IMR-90 (cell line): ENCODE results near the gene VAV3. TPM values are rescaled to one million over a fixed set of nuclear protein-coding genes. Genes with fewer than 3 reads are reported as not detected.

ENCODE experiments used
- ATAC-seq: fragments of 200-7000 bp; cut with Tn5 transposase; 2 replicates; pipeline ENCODE4 v1.9.1; 2020; ENCODE audit warnings: low read depth, mild to moderate bottlenecking, moderate library complexity
- BruUV-seq: library from RNA; stranded (reverse); fragments of 400-500 nt; replicated peaks from 2 replicates; lab custom pipeline; 2021; lab: Mats Ljungman, UMichigan
- CTCF ChIA-PET: fragments of 300-600 bp; formaldehyde crosslinking; extraction: SDS; loops from one replicate; lab custom pipeline; 2021; ENCODE audit warnings: antibody characterized with exemption; lab: Yijun Ruan, JAX
- POLR2A ChIA-PET: fragments of 300-600 bp; sonication (Branson Sonifier 250); formaldehyde crosslinking; loops from one replicate; lab custom pipeline; 2022; ENCODE audit warnings: antibody characterized with exemption; ENCODE audit not compliant: unreplicated experiment; lab: Charles Lee
- DNase-seq: peaks from one replicate; pipeline ENCODE4 v3.0.0; 2013
- H2AFZ ChIP-seq: replicated peaks from 2 replicates; pipeline ENCODE3; 2013; ENCODE audit warnings: low read length, mild to moderate bottlenecking; ENCODE audit not compliant: poor library complexity
- H2AK5ac ChIP-seq: 2 replicates; pipeline ENCODE4 v1.6.1; 2013; ENCODE audit warnings: low read depth, low read length, inconsistent platforms
- H2AK9ac ChIP-seq: replicated peaks from 2 replicates; pipeline ENCODE3; 2013; ENCODE audit warnings: mild to moderate bottlenecking, low read depth, low read length, moderate library complexity; ENCODE audit not compliant: poor library complexity
- H2BK120ac ChIP-seq: 2 replicates; pipeline ENCODE4 v1.6.1; 2013; ENCODE audit warnings: low read depth, low read length, inconsistent platforms
- H2BK15ac ChIP-seq: 3 replicates; pipeline ENCODE4 v1.6.1; 2013; ENCODE audit warnings: low read depth, low read length, inconsistent platforms
- H2BK20ac ChIP-seq: 2 replicates; pipeline ENCODE4 v1.6.1; 2013; ENCODE audit warnings: low read depth, mild to moderate bottlenecking, inconsistent platforms, low read length, moderate library complexity
- H2BK5ac ChIP-seq: 2 replicates; pipeline ENCODE4 v1.6.1; 2013; ENCODE audit warnings: mild to moderate bottlenecking, low read depth, low read length, inconsistent platforms; ENCODE audit not compliant: poor library complexity, severe bottlenecking
- H3K14ac ChIP-seq: replicated peaks from 2 replicates; pipeline ENCODE4 v1.6.1; 2013; ENCODE audit warnings: low read depth, low read length, inconsistent platforms
- H3K18ac ChIP-seq: 2 replicates; pipeline ENCODE4 v1.6.1; 2013; ENCODE audit warnings: low read depth, low read length, control low read depth
- H3K23ac ChIP-seq: 2 replicates; pipeline ENCODE4 v1.6.1; 2013; ENCODE audit warnings: low read depth, low read length, inconsistent platforms
- H3K27ac ChIP-seq: 2 replicates; pipeline ENCODE4 v1.5.1; 2013; ENCODE audit warnings: mild to moderate bottlenecking, control low read depth, low read length; ENCODE audit not compliant: insufficient read depth
- H3K27me3 ChIP-seq: 2 replicates; pipeline ENCODE4 v1.6.1; 2013; ENCODE audit warnings: low read length; ENCODE audit not compliant: control insufficient read depth, insufficient read depth
- H3K36me3 ChIP-seq: 2 replicates; pipeline ENCODE4 v1.6.1; 2013; ENCODE audit warnings: low read length, mixed read lengths; ENCODE audit not compliant: control insufficient read depth, insufficient read depth
- H3K4ac ChIP-seq: 2 replicates; pipeline ENCODE4 v1.6.1; 2013; ENCODE audit warnings: low read depth, low read length, inconsistent platforms
- H3K4me1 ChIP-seq: 2 replicates; pipeline ENCODE4 v1.6.1; 2013; ENCODE audit warnings: low read length, mixed read lengths; ENCODE audit not compliant: control insufficient read depth, insufficient read depth
- H3K4me2 ChIP-seq: 2 replicates; pipeline ENCODE4 v1.6.1; 2013; ENCODE audit warnings: low read depth, mild to moderate bottlenecking, control low read depth, low read length, moderate library complexity
- H3K4me3 ChIP-seq: 2 replicates; pipeline ENCODE4 v1.5.1; 2013; ENCODE audit warnings: low read depth, mild to moderate bottlenecking, control low read depth, low read length, moderate library complexity; ENCODE audit not compliant: insufficient read depth
- H3K56ac ChIP-seq: 2 replicates; pipeline ENCODE4 v1.6.1; 2013; ENCODE audit warnings: low read length, inconsistent platforms; ENCODE audit not compliant: insufficient read depth; ENCODE audit errors: extremely low read depth
- H3K79me1 ChIP-seq, 2 experiments: 2 replicates each; pipeline ENCODE4 v1.6.1; 2013; ENCODE audit warnings: low read length in 2 of 2, inconsistent platforms in 1 of 2, low read depth in 1 of 2
- H3K9ac ChIP-seq: 2 replicates; pipeline ENCODE4 v1.6.1; 2013; ENCODE audit warnings: low read depth, low read length, control low read depth
- H3K9me1 ChIP-seq: 2 replicates; pipeline ENCODE4 v1.6.1; 2013; ENCODE audit warnings: low read length, inconsistent platforms; ENCODE audit not compliant: insufficient read depth
- H3K9me3 ChIP-seq: 2 replicates; pipeline ENCODE4 v1.6.1; 2013; ENCODE audit warnings: low read length; ENCODE audit not compliant: control insufficient read depth, insufficient read depth
- H4K20me1 ChIP-seq: 2 replicates; pipeline ENCODE4 v1.6.1; 2013; ENCODE audit warnings: low read length, inconsistent platforms; ENCODE audit not compliant: insufficient read depth
- H4K5ac ChIP-seq: 2 replicates; pipeline ENCODE4 v1.6.1; 2013; ENCODE audit warnings: mild to moderate bottlenecking, low read depth, low read length, control low read depth
- H4K8ac ChIP-seq, 2 experiments: 2 replicates each; pipeline ENCODE4 v1.6.1; 2013; ENCODE audit warnings: low read depth in 2 of 2, low read length in 2 of 2, control low read depth in 1 of 2, inconsistent platforms in 1 of 2
- H4K91ac ChIP-seq: 2 replicates; pipeline ENCODE4 v1.6.1; 2013; ENCODE audit warnings: low read depth, low read length, inconsistent platforms; ENCODE audit not compliant: insufficient read depth
- BHLHE40 ChIP-seq: fragments of 150-350 bp; IDR thresholded peaks from 2 replicates; pipeline ENCODE4 v1.6.1; 2016; ENCODE audit warnings: mild to moderate bottlenecking, low read depth, low read length
- CHD1 ChIP-seq: IDR thresholded peaks from 2 replicates; pipeline ENCODE4 v1.6.1; 2012; ENCODE audit warnings: low read depth, low read length, improper control_type of control experiment
- RAD21 ChIP-seq: IDR thresholded peaks from 2 replicates; pipeline ENCODE4 v1.6.1; 2012; ENCODE audit warnings: low read length, improper control_type of control experiment
- RFX5 ChIP-seq: IDR thresholded peaks from 2 replicates; pipeline ENCODE4 v1.8.0; 2012; ENCODE audit warnings: low read depth, mild to moderate bottlenecking, low read length, moderate library complexity
- WGBS, 2 experiments: methylation state at CpG; one replicate each; pipeline versions ENCODE4 v1.1.5 to v1.1.7; 2013; ENCODE audit warnings: missing lambda C conversion rate in 2 of 2; ENCODE audit not compliant: insufficient read length in 1 of 2; ENCODE audit errors: extremely low coverage in 2 of 2; 5-methylcytosine and 5-hydroxymethylcytosine counted together
- dilution Hi-C: fragments of 300-500 bp; cut with HindIII; formaldehyde crosslinking; loops from one replicate; pipeline ENCODE4 v1.14.3; 2018; ENCODE audit warnings: low sequenced_read_pairs; ENCODE audit not compliant: unreplicated experiment
- in situ Hi-C: fragments of 300-500 bp; cut with MboI; formaldehyde crosslinking; loops from 3 replicates; pipeline ENCODE4 v1.14.3; 2019; ENCODE audit warnings: low sequenced_read_pairs, inconsistent platforms, mixed read lengths
- intact Hi-C: fragments of 100-400 bp; cut with micrococcal nuclease; formaldehyde crosslinking; loops from 2 replicates; pipeline ENCODE4 v1.10.0; 2022
- polyA plus RNA-seq, 3 experiments: library from polyadenylated mRNA; depleted of rRNA; stranded (reverse); fragments of >200 nt; gene quantifications; 2 replicates each; pipeline ENCODE4 v1.2.3, GENCODE V29; 2012; ENCODE audit warnings: low replicate concordance in 1 of 3
- total RNA-seq: library from RNA; depleted of rRNA; stranded (reverse); fragments of >200 nt; gene quantifications from 2 replicates; pipeline ENCODE4 v1.2.3, GENCODE V29; 2012

The VAV3 gene
- total and polyA plus RNA-seq, 2 of the 4 experiments (the other 2 are of a cell fraction) = 0.12 to 0.18 TPM

DNA sequence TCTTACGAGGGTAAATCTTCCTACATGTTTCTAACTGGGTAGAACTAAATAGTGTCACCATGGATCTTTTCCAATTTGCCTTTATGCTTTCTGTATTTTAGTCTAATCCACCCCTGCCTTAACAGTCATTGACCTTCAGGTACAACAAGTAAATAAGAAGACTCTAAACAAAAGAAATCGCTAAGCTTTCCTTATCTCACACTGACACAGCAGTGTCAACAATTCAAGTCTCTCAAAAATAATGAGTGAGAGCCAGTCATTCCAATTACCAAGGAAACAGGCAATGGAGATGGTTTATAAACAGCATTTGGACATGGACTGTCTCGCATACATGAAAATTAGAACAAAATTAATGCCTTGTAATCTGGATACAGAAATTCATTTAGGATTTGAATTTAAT lies 365.8 kb downstream of the VAV3 start:
- Histone ChIP-seq H3K4ac (no peak overlapping the region), H4K91ac (no peak overlapping the region), H2BK20ac (no peak overlapping the region), H3K9me1 (no peaks in the 10 kb centered on the region), H3K4me3 (no peak overlapping the region), H3K4me2 (no peak overlapping the region), H2AK5ac (no peak overlapping the region), H3K79me1 (no peaks in the 10 kb centered on the region), H3K9me3 (no peaks in the 10 kb centered on the region), H2BK120ac (no peak overlapping the region), H4K8ac (no peak overlapping the region), H2AK9ac (no peak overlapping the region), H3K27ac (no peak overlapping the region), H2BK5ac (no peak overlapping the region), H3K9ac (no peak overlapping the region), H3K56ac (no peak overlapping the region), H3K4me1 (no peaks in the 10 kb centered on the region), H3K18ac (no peak overlapping the region), H4K20me1 (no peaks in the 10 kb centered on the region), H2AFZ (no peak overlapping the region), H4K5ac (no peak overlapping the region), H3K14ac (no peak overlapping the region), H2BK15ac (no peak overlapping the region), H3K27me3 (no peaks in the 10 kb centered on the region), H3K23ac (no peak overlapping the region), H3K36me3 (no peaks in the 10 kb centered on the region)
- TF ChIP-seq RFX5 (no peak), BHLHE40 (no peak), RAD21 (no peak), CHD1 (no peak)
- ChIA-PET POLR2A (no interaction called here), CTCF (no interaction called here)
- intact Hi-C loops (loop anchor here (5.0 kb wide), 1 partner anchor 302 kb away; no protein-coding TSS in a partner anchor), dilution Hi-C loops (no loop called here), in situ Hi-C loops (no loop called here)
- DNase-seq (no peak), ATAC-seq (no peak)
- BruUV-seq = no TSS peak
- no CpG with 5 or more reads among the region's 3 CpGs for WGBS, 2 experiments
